Measurements from ENCODE around the gene C16orf82.
"Not testable (repeated sequence)": the region's sequence is repeated elsewhere in the genome, so short reads cannot be mapped to it uniquely, and the experiment has no call there.

Gene C16orf82

GRCh38 chr16:27066668-27067537, at the start of gene C16orf82:
Gene C16orf82, plus strand, starts transcription at chr16:27066927.
- no peak for DNase-seq

- DNase-seq = no peak
Measured at GRCh38 chr16:27020031-27020430, 46.7 kb upstream of the C16orf82 start.

DNA sequence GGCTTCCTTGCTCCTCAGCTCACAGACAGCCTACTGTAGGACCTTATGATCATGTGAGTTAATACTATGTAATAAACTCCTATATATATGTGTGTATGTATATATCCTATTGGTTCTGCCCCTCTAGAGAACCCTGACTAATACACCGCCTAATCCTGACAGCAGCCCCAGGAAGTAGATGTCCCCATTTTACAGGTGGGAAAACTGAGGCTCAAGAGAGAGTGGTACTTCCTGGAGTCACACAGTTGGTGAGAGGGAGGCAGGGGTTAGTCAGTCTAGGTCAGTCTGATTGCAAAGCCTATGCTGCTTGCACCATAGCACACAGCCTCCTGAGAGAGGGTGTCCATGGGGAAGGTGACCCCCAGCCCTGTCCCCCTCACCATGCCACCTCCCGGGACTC, 42.7 kb upstream of the C16orf82 start:
- no peak for DNase-seq

DNA sequence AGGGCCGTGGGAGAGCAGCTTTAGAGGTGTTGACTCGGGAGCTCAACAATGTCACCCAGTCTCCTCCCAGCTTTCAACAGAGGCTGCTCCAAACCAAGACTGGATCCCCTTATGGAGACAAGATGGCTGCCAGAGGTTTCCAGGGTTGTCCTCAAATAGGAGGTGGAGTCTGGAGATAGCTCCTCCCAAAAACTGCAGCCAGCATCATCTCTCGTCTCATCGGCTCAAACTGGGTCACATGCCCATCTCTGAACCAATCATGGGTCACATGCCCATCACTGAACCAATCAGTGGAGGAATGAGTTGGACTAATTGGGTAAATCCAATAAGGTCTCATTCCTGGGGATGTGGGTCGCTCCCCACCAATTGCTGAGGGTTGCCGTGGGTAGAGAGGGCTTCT, 41.1 kb upstream of the C16orf82 start:
- no peak for DNase-seq

- DNase-seq = no peak
Measured at GRCh38 chr16:27027971-27028370, 38.8 kb upstream of the C16orf82 start.

- DNase-seq = no peak
Measured at GRCh38 chr16:27028591-27029110, 38.1 kb upstream of the C16orf82 start.

DNA sequence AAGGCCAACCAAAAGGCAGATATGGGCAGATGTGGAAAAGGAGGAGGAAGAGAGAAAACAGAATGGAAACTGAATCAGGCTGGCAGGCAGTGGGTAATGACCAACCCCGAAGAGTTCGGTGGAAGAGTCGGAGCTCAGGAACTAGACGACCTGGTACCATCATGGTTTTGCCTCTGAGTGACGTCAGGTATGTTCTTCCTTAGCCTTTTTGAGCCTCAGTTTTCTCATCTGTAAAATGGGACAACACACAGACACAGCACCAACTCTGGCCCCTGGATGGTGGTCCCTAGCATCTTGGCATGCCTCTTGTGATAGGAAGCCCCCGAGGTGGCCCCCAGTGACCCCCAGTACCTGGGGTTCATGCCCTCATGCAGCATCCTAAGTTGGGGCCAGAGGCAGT, 37.2 kb upstream of the C16orf82 start:
- no peak for DNase-seq

DNA sequence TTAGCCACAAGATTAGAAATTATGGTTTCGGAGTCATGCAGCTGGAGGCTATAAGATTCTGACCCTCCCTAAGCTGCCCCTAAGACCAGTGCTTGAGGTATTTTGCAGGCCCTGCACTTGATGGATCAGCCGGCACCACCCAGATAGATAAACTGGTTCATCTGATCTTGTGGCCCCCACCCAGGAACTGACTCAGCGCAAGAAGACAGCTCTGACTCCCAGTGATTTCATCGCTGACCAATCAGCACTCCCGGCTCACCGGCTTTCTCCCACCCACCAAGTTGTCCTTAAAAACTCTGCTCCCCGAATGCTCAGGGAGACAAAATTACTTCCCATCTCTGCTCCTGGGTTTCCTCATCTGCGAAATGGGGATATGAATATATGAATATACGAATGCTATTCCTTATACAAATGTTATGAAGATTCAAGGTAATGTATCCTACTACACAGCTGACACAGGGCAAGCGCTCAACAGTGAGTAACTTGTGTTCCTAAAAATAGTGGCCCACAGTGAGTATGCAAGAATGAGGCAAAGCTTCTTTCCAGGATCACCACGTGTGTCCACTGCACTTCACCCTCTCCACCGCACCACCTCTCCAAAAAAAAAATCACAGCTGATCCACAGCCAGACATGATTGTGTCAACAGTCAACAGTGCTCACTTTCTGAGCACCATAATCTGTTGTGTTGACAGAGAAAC, 33.3 kb upstream of the C16orf82 start:
- DNase-seq = no peak

DNA sequence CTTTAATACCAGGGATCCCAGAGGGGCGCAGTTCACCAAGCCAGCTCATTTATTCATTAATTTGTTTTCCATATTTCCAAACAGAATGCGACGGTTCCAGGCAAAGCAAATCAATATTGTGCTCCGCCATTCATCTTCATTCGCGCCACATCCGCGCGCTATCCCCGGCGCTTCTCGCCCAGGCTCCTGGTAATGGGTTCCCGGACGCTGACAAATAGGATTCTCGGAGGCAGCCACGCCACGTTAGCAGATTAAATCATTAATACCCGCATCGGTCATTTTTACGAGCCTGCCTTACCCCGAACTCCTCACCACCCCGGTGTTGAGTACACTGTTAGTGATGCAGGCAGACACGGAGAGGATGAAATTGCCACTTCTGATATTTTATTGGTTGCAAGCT, 26.0 kb upstream of the C16orf82 start:
- no peak for DNase-seq

DNA sequence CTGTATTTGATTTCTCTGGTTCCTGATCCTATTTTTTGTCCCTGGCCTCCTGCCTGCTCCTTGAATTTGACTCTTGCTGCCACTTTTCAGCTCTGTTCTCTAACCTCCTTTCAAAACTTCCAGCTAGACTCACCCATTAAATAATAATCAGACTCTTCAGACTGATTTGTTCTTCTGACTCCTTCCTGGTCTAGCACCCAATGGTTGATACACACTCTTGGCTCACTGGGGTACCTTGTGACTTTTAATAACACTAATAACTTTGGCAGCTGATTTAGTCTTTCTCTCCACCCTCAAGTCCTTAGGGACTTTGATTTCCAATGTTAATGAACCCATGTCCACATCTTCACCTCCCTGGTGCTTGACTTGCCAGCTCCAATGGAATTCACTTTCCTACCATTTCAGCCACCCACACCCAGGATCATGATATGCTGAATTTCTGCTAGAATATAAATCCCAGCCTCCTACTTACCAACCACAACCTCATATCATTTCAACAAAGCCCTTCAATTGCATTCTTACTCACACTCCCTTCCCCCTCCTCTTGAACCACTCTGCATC, 19.7 kb upstream of the C16orf82 start:
- no peak for DNase-seq

GRCh38 chr16:27048316-27048715, 18.4 kb upstream of the C16orf82 start:
- DNase-seq = no peak

- DNase-seq = no peak
Measured at GRCh38 chr16:27049117-27049516, 17.6 kb upstream of the C16orf82 start.

DNA sequence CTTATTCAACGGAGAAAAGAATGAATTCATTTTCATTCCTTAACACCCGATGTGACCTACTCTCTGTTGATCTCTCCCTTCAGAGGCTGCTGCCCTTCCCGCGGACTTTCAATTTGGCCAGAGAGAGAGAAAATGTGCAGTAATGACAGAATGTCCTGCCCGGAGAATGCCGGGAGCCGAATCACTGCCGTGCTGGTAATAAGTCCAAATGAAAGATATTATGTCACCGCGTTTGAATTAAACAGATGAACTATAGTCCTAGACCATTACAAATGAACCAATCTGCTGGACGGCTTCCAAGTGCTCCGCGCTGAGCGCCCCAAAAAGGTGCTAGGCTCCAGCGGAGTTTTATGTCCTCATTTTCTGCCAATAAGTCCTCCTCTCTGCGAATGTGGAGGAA, 14.7 kb upstream of the C16orf82 start:
- no peak for DNase-seq

DNA sequence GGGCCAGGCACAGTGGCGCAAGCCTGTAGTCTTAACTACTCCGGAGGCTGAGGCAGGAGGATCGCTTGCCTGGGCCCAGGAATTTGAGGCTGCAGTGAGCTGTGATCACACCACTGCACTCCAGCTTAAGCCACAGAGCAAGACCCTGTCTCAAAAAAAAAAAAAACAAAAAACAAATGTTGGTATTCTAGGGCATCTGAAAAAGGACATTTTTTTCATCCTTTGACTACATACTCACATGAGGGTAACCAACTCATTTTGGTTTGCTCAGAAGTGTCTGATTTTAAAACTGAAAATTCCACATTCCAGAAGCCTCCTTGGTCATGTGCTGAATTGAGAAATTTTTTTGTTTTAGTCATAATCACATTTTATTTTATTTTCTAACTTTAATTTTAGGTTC, 12.7 kb upstream of the C16orf82 start:
- no peak for DNase-seq

DNA sequence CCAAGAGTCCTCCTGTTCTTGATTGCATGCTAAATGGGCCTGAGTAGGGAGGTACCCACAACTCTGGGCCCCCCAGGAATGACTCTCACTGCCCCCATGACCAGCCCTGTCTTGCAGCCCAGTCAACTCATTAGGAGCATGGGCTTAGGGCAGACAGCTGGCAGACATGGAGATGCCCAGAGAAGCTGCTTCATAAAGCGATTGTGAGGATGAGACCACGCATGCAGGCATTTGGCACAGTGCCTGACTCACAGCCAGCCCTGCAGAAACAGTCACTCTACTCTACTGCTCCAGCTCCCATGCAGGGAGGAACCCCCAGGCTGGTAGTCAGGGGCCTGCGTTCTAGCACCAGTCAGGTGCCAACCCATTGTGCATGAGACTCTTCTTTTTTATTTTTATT, 8.4 kb upstream of the C16orf82 start:
- DNase-seq = no peak

GRCh38 chr16:27070776-27071175, 4.0 kb downstream of the C16orf82 start:
- no peak for DNase-seq

DNA sequence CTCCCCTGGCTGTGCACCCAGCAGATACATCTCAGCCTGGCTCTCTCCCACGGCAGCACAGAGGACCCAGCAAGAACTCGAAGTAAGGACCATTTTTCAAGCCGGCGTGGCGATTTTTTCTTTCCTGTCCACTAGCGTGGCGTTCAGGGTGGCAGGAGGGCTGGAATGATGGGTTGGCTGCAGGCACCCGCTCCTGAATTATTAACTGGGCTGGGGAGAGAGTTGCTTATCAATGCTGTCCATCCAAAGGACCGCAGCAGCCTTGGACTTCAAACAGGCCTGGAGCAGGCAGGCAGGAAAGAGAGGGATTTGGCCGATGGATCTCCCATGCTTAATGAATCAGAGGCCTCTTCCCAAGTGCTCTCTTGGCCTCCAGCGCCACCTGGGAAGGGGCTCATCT, 7.0 kb downstream of the C16orf82 start:
- DNase-seq = no peak

- DNase-seq = no peak
Measured at GRCh38 chr16:27080895-27081294, 14.2 kb downstream of the C16orf82 start.

GRCh38 chr16:27083861-27084261, 17.1 kb downstream of the C16orf82 start:
- DNase-seq = no peak

DNA sequence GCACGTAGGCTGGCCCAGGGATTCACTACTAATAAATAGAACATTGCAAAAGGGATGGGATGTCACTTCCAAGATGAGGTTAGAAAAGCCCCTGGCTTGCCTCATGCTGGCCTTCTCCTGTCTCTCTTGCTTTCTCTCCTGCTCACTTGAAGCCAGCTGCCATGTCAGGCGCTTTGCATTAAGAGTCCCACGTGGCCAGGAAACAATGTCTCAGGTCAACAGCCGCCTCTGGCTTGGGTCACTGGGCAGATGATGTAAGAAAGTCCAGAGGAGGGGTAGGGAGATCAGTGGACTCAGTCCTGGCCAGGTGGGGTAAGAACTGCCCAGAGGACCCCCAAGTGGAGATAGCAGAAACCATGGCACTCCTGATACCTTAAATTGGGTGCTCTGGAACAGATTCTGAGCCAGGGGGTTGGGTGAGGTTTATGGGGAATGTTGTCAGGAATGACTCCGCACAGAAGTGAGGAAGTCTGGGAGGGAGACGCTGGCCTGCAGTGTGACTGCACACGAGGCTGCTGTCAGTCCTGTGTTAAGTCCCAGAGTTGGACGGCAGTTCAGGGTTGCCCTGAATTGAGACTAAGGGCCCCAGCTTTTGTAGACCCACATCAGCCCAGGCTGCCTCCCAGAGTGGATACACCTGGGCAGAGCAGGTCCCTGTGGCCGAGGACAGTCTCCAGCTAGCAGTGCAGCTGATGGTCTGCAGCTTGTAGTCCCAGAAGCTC, 17.7 kb downstream of the C16orf82 start:
- no peak for DNase-seq

- DNase-seq = no peak
Measured at GRCh38 chr16:27085182-27085581, 18.5 kb downstream of the C16orf82 start.

DNA sequence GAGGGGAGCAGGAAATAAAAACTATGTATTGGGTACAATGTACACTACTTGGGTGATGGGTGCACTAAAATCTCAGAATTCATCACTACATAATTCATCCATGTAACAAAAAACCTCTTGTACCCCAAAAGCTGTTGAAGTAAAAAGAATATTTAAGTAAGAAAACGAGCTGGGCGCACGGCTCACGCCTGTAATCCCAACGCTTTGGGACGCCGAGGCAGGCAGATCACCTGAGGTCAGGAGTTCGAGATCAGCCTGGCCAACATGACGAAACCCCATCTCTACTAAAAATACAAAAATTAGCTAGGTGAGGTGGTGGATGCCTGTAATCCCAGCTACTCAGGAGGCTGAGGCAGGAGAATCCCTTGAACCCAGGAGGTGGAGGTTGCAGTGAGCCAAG, 19.3 kb downstream of the C16orf82 start:
- not testable (repeated sequence) for DNase-seq

DNA sequence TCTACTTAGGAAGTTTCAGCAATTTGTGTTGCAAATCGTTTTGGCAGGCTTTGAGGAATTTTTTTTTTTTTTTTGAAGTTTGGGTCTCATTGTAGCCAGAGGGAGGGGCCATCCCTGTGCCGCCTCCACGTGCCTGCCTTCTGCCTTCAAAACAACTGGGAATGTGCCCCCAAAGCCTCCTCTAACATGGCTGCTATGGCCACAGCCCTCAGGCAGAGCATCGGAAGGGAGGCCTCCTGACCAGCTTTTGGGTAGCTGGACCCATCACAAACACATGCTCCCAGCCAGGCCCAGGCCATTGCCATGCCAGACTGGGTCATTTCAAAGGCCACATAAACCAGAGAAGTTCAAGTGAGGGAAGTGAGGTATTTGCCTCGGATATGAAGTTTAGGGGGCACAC, 21.5 kb downstream of the C16orf82 start:
- no peak for DNase-seq
